HG02798 (cell line): ENCODE measurements around the gene UGT1A6.

Source experiments
- ATAC-seq: cut with Tn5 transposase; IDR thresholded peaks from one replicate; pipeline ENCODE4 v1.9.1; 2021; ENCODE audit warnings: mild to moderate bottlenecking; ENCODE audit not compliant: unreplicated experiment, poor library complexity

The UGT1A6 gene

GRCh38 chr2:233758849-233759248 lies 66.2 kb downstream of the UGT1A6 start:
- no peak for ATAC-seq

- no peak for ATAC-seq
Observed at GRCh38 chr2:233760043-233760442, 67.4 kb downstream of the UGT1A6 start, which contains the start of gene UGT1A1. Gene UGT1A1 (plus strand): TSS chr2:233760270. CDS start chr2:233760288, 18 bp downstream.

DNA sequence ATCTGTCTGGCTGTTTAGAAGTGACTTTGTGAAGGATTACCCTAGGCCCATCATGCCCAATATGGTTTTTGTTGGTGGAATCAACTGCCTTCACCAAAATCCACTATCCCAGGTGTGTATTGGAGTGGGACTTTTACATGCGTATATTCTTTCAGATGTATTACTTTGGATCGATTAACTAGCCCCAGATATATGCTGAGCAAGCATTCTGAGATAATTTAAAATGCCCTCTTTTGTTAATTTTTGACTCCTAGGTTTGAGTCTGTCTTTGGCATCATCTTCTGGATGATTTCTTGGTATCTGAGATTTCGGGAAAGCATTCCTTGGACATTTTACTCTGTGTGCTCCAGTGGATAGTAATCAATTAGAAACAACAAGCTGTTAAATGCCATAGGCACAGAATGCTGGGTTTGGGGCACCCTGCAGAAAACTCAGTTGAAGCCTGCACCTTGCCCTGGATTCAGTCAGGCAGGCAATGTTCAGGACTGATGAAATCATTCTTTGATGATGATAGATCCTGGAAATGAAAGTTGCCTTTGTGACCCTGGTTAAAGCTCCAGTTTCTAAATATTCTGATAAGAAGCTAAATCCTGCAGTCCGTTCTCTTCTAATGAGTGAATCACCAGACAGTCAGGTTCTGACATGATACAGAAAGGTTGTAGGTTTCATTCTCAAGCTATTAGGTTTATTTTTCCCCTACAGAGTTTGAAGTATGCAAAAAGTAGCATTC lies 68.5 kb downstream of the UGT1A6 start:
- ATAC-seq, result no peak

- no peak for ATAC-seq
Observed at GRCh38 chr2:233764264-233764663, 71.6 kb downstream of the UGT1A6 start.

GRCh38 chr2:233764761-233765160 lies 72.1 kb downstream of the UGT1A6 start:
- no peak for ATAC-seq

GRCh38 chr2:233766416-233766815 lies 73.7 kb downstream of the UGT1A6 start:
- ATAC-seq, result no peak

DNA sequence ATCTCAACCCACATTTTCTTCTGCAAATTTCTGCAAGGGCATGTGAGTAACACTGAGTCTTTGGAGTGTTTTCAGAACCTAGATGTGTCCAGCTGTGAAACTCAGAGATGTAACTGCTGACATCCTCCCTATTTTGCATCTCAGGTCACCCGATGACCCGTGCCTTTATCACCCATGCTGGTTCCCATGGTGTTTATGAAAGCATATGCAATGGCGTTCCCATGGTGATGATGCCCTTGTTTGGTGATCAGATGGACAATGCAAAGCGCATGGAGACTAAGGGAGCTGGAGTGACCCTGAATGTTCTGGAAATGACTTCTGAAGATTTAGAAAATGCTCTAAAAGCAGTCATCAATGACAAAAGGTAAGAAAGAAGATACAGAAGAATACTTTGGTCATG lies 75.4 kb downstream of the UGT1A6 start:
- no peak for ATAC-seq

- ATAC-seq, result no peak
Observed at GRCh38 chr2:233769260-233769659, 76.6 kb downstream of the UGT1A6 start.

GRCh38 chr2:233772153-233772552 lies 79.5 kb downstream of the UGT1A6 start:
- no peak for ATAC-seq

DNA sequence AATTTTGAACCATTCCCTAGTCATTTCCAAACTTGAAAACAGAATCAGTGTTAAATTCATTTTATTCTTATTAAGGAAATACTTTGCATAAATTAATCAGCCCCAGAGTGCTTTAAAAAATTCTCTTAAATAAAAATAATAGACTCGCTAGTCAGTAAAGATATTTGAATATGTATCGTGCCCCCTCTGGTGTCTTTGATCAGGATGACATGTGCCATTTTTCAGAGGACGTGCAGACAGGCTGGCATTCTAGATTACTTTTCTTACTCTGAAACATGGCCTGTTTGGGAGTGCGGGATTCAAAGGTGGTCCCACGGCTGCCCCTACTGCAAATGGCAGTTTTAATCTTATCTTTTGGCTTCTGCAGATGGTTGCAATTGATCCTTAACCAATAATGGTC lies 79.9 kb downstream of the UGT1A6 start:
- ATAC-seq, result no peak

GRCh38 chr2:233773854-233774253 lies 81.2 kb downstream of the UGT1A6 start:
- no peak for ATAC-seq

GRCh38 chr2:233775414-233775813 lies 82.7 kb downstream of the UGT1A6 start:
- no peak for ATAC-seq

GRCh38 chr2:233778030-233778429 lies 85.3 kb downstream of the UGT1A6 start, which contains the start of gene MROH2A:
Gene MROH2A (plus strand): TSS chr2:233778330. CDS start chr2:233779359, 1,029 bp downstream.
- ATAC-seq, result no peak

GRCh38 chr2:233779722-233780121 lies 87.0 kb downstream of the UGT1A6 start:
- no peak for ATAC-seq

GRCh38 chr2:233780771-233781170 lies 88.1 kb downstream of the UGT1A6 start:
- ATAC-seq, result no peak

DNA sequence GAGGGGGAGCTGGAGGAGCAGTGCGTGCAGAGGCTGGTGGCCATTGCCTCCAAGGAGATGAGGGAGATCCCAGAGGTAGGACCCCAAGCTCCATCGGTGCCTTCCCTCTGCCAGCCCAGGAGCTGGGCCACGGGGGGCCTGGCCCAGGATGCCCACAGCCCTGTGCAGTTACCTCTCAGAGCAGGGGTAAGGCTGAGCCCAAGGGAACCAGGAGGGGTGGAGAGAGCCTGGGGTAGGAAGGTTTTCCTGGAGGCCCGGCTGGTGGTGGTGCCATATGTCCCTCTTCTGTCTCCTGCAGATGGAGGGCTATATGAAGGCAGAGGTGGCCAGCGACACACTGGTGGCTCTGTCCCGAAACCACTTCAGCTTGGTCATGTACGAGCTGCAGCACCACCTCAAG lies 96.9 kb downstream of the UGT1A6 start:
- no peak for ATAC-seq

DNA sequence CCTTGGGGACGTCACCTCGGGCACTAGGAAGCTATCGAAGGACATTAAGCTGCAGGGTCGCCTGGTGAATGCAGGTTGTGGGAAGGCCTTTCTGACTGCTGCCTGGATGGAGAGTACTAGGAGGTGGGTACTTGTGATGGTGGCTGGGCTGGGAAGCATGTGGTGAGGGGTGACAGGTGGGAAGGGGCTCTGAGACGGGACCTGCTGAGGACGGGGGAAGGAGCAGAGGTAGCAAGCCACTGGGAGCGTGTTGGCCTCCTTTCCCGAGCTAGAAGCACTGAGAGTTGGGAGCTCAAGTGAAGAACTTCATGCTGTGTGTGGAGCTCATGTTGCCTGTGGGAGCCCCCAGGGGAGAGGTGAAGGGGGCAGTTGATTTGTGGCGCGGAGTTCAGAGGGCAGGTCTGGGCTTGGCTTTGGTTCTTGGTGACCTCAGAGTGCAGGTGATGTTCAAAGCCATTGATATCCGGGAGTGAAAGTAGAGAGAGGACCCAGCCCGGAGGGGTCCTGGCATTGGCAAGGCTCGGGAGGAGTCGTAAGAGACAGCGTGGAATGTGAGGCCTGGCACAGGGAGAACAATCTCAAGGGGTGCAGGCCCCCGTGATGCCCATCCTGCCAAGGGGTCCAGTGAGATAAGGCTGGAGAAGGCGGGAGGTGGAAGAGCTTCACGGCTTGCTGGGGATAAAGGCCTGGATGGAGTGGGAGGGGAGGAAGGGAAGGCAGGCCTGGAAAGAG lies 98.6 kb downstream of the UGT1A6 start:
- ATAC-seq, result no peak

DNA sequence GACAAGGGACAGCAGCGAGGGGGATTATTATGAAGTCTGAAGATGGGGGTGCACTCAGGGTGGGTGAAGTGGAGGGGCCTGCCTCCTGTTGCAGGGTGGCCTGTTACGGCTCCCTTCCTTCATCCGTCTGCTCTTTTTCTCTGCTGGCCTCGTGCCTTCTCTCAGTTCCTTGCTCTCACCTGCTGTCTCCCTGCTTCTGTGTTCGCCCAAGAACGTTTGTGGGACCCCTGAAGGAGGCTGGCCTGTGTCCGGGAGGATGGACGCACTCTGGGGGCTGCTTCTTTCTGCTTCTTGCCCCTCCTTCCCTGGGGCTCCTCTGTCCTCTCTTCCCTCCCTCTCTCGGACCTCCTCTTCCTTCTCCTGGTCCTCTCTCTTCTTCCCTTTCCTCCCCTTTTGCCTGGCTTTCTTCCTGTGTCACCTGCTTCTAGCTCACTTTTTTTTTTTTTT lies 99.2 kb downstream of the UGT1A6 start:
- ATAC-seq, result no peak

DNA sequence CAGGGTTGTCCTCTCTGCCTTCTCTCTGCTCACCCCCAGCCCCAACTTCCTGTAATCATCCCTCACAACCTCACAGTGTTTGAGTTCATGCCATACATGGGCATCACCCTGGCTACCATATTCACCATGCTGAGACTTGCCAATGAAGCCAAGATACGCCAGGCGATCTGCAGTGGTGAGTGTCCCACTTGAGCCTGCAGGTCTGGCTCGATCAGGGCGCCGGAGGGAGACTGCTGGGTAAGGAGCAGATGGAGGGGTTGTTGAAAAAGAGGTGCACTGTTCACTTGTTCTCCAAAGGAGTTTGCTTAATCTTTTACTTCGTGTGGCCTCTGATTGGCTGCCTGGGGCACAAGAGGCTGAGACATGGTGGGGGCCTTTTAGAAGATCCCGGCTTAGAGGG lies 100.0 kb downstream of the UGT1A6 start:
- no peak for ATAC-seq

- no peak for ATAC-seq
Observed at GRCh38 chr2:233793465-233794127, 100.9 kb downstream of the UGT1A6 start.

DNA sequence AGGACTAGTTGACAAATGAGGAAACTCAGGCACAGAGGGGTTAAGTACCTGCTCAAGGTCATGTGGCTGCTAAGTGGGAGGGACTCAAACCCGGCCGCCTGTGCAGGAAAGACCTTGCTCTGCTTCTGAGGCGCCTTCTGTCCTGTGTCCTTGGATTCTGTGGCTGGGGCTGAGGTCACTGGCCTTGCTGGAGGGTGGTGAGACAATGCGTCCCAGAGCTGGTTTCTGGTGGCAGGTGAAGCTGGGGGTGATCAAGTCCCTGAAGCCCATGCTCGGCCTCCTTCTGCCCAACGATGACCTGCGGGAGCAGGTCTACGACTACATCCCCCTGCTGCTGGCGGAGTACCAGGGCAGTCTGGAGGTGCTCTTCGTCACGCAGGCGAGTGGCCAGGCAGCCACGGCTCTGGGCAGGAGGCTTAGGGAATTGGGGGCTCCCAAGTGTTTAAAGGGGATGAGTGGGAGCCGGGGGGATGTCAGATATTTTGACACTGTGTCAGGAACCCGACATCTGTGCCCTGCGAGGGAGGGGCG lies 101.5 kb downstream of the UGT1A6 start:
- ATAC-seq, result no peak
